ENCODE measurements around the gene MSI2.
A peak's percentile ranks its signal among the peaks of the same experiment; 100 is the strongest.

Gene MSI2

GRCh38 chr17:57550016-57550415 lies 293.7 kb downstream of the MSI2 start:
- no peak for DNase-seq

GRCh38 chr17:57550668-57551315 lies 294.5 kb downstream of the MSI2 start:
- DNase-seq: no peak

- DNase-seq: peak; percentile 95
Observed at GRCh38 chr17:57551321-57552079, 295.2 kb downstream of the MSI2 start.

GRCh38 chr17:57552114-57552624 lies 295.8 kb downstream of the MSI2 start:
- DNase-seq: peak; percentile 39

GRCh38 chr17:57553526-57553925 lies 297.2 kb downstream of the MSI2 start:
- DNase-seq: no peak

- peak; percentile 88 for DNase-seq
Observed at GRCh38 chr17:57553991-57554825, 297.9 kb downstream of the MSI2 start.

- peak; percentile 80 for DNase-seq
Observed at GRCh38 chr17:57554826-57555635, 298.7 kb downstream of the MSI2 start.

GRCh38 chr17:57555636-57556175 lies 299.4 kb downstream of the MSI2 start:
- DNase-seq: no peak

- DNase-seq: no peak
Observed at GRCh38 chr17:57556320-57556719, 300.0 kb downstream of the MSI2 start.

- DNase-seq: peak; percentile 87
Observed at GRCh38 chr17:57556977-57557376, 300.7 kb downstream of the MSI2 start.

- DNase-seq: no peak
Observed at GRCh38 chr17:57557416-57557815, 301.1 kb downstream of the MSI2 start.

- DNase-seq: no peak
Observed at GRCh38 chr17:57557834-57558681, 301.7 kb downstream of the MSI2 start.

GRCh38 chr17:57559226-57559625 lies 302.9 kb downstream of the MSI2 start:
- DNase-seq: no peak

GRCh38 chr17:57559634-57560318 lies 303.5 kb downstream of the MSI2 start:
- DNase-seq: no peak

- no peak for DNase-seq
Observed at GRCh38 chr17:57560319-57560705, 304.0 kb downstream of the MSI2 start.

- DNase-seq: no peak
Observed at GRCh38 chr17:57561072-57561861, 304.9 kb downstream of the MSI2 start.

- no peak for DNase-seq
Observed at GRCh38 chr17:57562184-57562698, 305.9 kb downstream of the MSI2 start.

GRCh38 chr17:57563958-57564357 lies 307.6 kb downstream of the MSI2 start:
- peak; percentile 84 for DNase-seq

- peak; percentile 43 for DNase-seq
Observed at GRCh38 chr17:57565176-57565575, 308.9 kb downstream of the MSI2 start.

- DNase-seq: no peak
Observed at GRCh38 chr17:57566721-57567120, 310.4 kb downstream of the MSI2 start.
